ENCODE data around the gene CUL4A.

Gene CUL4A

DNA sequence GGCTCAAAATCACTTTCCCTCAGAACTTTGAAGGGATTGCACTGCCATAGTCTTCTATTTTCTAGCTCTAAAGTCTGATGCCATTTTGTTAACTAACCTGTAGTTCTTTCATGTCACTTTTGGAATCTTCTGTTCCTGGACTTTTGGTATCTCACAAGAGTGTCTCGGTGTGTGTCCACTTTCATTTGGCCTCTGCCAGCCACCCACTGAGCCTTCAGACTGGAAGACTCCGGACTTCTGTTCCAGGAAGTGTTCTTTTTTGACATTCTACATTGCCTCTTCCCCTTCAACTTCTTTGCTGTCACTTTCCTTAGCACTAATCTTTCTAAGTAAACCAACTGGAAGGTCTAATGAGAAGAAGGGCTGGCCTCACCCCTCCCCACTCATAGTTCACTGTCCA is 62.6 kb downstream of the CUL4A start:
- no peaks in the 10 kb centered on the region for H3K9me3 ChIP-seq (ENCODE audit: insufficient read depth, low read length)
- no peaks in the 10 kb centered on the region for H3K27me3 ChIP-seq (ENCODE audit: low read depth, low read length)
- H3K4me2 ChIP-seq (ENCODE audit: low read length) = no peak overlapping the region
- H3K27ac ChIP-seq (ENCODE audit: low read length) = no peak overlapping the region
- H4K20me1 ChIP-seq (ENCODE audit: insufficient read depth, low read length) = no peaks in the 10 kb centered on the region; the same call in 1 of the 2 replicates
- no peak for TF ChIP-seq CTCF (IDR thresholded peaks at IDR 0.05; ENCODE audit: low read depth, low read length)
- TF ChIP-seq EZH2phosphoT487 (IDR thresholded peaks at IDR 0.05; ENCODE audit: low read depth) = no peak
- H2AFZ ChIP-seq (ENCODE audit: low read depth, low read length) = no peak overlapping the region
- H3K4me3 ChIP-seq (ENCODE audit: low read length) = no peak overlapping the region
- H3K9ac ChIP-seq (ENCODE audit: low read length) = no peak overlapping the region
- no peaks in the 10 kb centered on the region for H3K79me2 ChIP-seq (ENCODE audit: low read length)
- H3K4me1 ChIP-seq (ENCODE audit: low read length) = no peaks in the 10 kb centered on the region
- peaks cover 29% of the 10 kb centered on the region for H3K36me3 ChIP-seq (replicated peaks; ENCODE audit: low read depth, low read length)

GRCh38 chr13:113272701-113273181 is 63.3 kb downstream of the CUL4A start:
- H3K36me3 ChIP-seq (replicated peaks; ENCODE audit: low read depth, low read length) = peaks cover 30% of the 10 kb centered on the region
- no peak overlapping the region for H3K27ac ChIP-seq (ENCODE audit: low read length)
- H3K79me2 ChIP-seq (ENCODE audit: low read length) = no peaks in the 10 kb centered on the region
- no peaks in the 10 kb centered on the region for H3K9me3 ChIP-seq (ENCODE audit: insufficient read depth, low read length)
- H3K4me1 ChIP-seq (ENCODE audit: low read length) = no peaks in the 10 kb centered on the region
- no peak overlapping the region for H3K4me3 ChIP-seq (ENCODE audit: low read length)
- H3K9ac ChIP-seq (ENCODE audit: low read length) = no peak overlapping the region
- no peak overlapping the region for H3K4me2 ChIP-seq (ENCODE audit: low read length)
- H2AFZ ChIP-seq (ENCODE audit: low read depth, low read length) = no peak overlapping the region
- H4K20me1 ChIP-seq (ENCODE audit: insufficient read depth, low read length) = no peaks in the 10 kb centered on the region; the same call in 1 of the 2 replicates
- no peak for TF ChIP-seq EZH2phosphoT487 (IDR thresholded peaks at IDR 0.05; ENCODE audit: low read depth)
- no peak for TF ChIP-seq CTCF (IDR thresholded peaks at IDR 0.05; ENCODE audit: low read depth, low read length)
- H3K27me3 ChIP-seq (ENCODE audit: low read depth, low read length) = no peaks in the 10 kb centered on the region

DNA sequence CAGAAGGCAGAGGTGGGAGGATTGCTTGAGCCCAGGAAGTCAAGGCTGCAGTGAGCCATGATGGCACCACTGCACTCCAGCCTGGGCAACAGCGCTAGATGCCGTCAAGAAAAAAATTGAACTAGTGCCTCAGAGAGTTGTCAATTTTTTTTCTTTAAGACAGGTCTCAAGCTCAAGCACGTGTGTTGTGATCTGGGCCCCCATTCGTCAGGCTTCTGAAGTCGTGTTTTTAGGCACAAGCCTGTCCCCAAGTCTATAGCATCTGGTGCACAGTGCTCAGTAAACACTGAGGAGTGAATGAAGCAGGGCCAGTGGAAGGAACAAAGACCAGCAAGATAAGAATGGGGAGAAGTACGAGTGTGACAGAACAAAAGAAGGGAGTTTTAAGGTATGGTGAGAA is 63.9 kb downstream of the CUL4A start:
- no peaks in the 10 kb centered on the region; the same call in 1 of the 2 replicates for H4K20me1 ChIP-seq (ENCODE audit: insufficient read depth, low read length)
- TF ChIP-seq CTCF (IDR thresholded peaks at IDR 0.05; ENCODE audit: low read depth, low read length) = no peak
- TF ChIP-seq EZH2phosphoT487 (IDR thresholded peaks at IDR 0.05; ENCODE audit: low read depth) = no peak
- no peaks in the 10 kb centered on the region for H3K27me3 ChIP-seq (ENCODE audit: low read depth, low read length)
- no peaks in the 10 kb centered on the region for H3K4me1 ChIP-seq (ENCODE audit: low read length)
- H3K79me2 ChIP-seq (ENCODE audit: low read length) = no peaks in the 10 kb centered on the region
- H3K4me3 ChIP-seq (ENCODE audit: low read length) = no peak overlapping the region
- no peak overlapping the region for H3K4me2 ChIP-seq (ENCODE audit: low read length)
- H2AFZ ChIP-seq (ENCODE audit: low read depth, low read length) = no peak overlapping the region
- H3K36me3 ChIP-seq (replicated peaks; ENCODE audit: low read depth, low read length) = peaks cover 24% of the 10 kb centered on the region
- H3K27ac ChIP-seq (ENCODE audit: low read length) = no peak overlapping the region
- H3K9me3 ChIP-seq (ENCODE audit: insufficient read depth, low read length) = no peaks in the 10 kb centered on the region
- H3K9ac ChIP-seq (ENCODE audit: low read length) = no peak overlapping the region

GRCh38 chr13:113273851-113274590 is 64.6 kb downstream of the CUL4A start:
- Histone ChIP-seq H4K20me1 (ENCODE audit: insufficient read depth, low read length) (no peaks in the 10 kb centered on the region; the same call in 1 of the 2 replicates), H3K79me2 (ENCODE audit: low read length) (no peaks in the 10 kb centered on the region), H3K36me3 (replicated peaks; ENCODE audit: low read depth, low read length) (peaks cover 25% of the 10 kb centered on the region), H3K27me3 (ENCODE audit: low read depth, low read length) (no peaks in the 10 kb centered on the region), H3K4me2 (ENCODE audit: low read length) (no peak overlapping the region), H3K9ac (ENCODE audit: low read length) (no peak overlapping the region), H3K9me3 (ENCODE audit: insufficient read depth, low read length) (no peaks in the 10 kb centered on the region), H3K4me3 (ENCODE audit: low read length) (no peak overlapping the region), H3K27ac (ENCODE audit: low read length) (no peak overlapping the region), H3K4me1 (ENCODE audit: low read length) (no peaks in the 10 kb centered on the region), H2AFZ (ENCODE audit: low read depth, low read length) (no peak overlapping the region)
- TF ChIP-seq CTCF (IDR thresholded peaks at IDR 0.05; ENCODE audit: low read depth, low read length) = no peak

Data from OCI-LY3 (cell line).